ENCODE data around the gene STK39.

Gene STK39

DNA sequence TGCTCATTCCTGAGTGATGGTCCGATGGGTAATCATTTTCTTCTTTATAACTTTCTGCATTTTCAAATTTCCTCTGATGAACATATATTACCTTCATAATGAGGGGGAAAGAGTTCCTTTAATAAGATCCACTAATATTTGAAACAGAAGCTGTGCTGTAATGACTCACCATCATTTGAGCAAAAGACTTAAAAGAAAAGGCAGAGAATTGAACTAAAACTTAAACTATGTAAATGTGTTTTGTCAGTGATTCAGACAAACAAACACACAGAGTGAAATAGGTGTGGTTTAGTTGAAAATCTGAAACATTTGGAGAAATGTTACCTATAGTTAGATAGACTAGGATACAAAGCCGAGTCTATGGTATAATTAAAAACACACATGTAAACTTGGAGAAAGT, 209.6 kb downstream of the STK39 start:
- DNase-seq = no peak

DNA sequence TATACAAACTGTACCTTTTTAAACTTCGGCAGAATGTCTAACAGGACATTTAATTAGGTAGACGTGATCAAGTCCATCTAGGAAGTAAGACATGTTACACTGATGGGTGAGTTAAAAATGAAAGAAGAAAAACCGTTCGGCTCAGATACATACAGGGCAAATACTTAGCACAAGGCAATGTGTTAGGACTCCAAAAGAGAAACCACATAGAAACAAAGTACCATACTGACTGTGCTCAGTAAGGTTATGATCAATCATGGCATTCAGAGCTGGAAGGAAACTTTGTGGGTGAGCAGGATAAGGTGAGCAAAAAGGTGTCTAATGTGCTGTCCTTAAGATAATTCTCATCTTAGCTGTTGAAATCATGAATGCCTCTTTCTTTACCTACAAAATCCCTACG, 211.9 kb downstream of the STK39 start:
- DNase-seq = no peak

DNA sequence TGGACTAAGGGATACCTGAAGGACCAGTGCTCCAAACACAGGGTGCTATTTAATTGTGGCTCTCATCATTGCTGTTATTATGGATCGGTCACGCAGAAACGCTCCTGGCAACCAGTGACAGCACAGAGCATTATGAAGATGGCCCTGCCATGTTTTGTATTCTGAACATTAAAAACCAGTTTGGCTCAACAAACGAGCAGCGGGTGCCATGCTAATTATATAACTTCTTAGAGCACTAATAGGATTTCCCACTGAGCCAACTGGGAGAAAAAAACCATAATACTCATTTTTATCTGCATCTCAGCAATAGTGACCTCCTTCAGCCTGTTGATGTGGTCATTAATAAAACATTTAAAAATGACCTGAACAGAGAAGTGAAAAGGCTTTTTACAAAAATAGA, 212.8 kb downstream of the STK39 start:
- no peak for DNase-seq

DNA sequence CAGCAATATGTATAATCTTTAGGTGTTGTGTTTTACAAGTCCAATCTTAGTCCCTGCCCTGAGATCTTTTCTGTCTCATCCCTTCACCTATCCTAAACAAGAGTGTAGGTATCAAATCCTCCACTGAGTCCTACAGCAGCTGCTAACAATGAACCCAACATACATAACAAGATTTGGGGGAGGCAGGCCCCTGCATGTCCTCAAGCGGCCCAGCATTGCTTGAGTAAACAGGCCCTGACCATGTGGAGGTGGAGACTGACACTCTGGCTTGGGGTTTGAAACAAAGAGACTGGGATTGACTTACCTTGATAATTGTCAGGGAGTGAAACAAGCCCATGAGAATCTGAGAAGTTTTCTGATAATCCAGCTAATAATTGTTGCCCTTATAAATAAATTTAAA, 213.4 kb downstream of the STK39 start:
- DNase-seq = no peak

DNA sequence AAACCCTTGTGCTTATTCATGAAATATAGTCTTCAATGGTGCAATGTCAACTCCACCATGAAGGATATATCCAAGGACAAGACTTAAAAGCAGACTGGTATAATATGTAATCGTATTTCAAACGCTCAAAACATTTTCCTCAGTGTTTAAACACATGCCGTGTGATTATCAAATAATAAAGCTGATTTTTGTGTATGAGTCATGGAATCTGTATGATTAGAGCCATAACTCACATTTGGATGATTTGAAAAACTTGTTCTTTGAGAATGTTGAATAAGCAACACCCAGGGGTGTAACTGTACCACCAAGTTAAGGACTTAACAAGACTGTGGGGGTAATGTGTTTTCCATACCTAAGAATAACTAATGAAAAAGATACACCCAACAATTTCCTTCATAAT, 215.3 kb downstream of the STK39 start:
- no peak for DNase-seq

DNA sequence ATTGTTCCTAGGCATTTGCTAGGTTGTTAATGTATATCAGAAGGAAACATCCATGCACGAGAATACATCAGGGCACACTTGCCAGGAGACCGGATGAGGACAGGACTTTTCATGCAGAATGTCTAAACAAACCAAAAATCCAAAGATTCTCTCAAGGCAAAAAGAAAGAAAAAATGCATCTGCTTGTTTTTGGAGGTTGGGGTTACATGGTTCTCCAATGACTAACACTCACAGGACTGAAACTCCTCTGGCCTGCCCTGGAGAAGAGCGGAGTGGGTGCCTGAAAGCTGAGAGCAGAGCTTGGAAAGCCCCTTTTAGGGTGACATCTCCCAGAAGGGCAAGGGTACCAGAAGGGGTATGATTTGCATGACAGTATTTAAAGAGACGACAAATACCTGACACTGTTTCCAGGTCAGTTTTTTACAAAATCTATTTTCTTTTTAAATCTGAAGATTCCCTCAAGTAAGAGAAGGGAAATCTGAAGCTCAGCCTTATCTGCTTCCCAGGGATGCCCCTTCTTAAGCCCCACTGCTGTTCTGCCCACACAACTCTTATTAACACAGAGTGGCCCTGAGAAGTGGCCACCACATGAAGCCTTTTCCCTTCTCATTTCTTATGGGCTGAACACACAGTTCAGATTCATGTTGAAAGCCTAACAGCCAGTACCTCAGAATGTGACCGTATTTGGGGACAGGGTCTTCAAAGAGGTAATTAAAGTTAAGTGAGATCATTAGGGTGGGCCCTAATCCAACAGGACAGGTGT, 216.4 kb downstream of the STK39 start:
- no peak for DNase-seq

DNA sequence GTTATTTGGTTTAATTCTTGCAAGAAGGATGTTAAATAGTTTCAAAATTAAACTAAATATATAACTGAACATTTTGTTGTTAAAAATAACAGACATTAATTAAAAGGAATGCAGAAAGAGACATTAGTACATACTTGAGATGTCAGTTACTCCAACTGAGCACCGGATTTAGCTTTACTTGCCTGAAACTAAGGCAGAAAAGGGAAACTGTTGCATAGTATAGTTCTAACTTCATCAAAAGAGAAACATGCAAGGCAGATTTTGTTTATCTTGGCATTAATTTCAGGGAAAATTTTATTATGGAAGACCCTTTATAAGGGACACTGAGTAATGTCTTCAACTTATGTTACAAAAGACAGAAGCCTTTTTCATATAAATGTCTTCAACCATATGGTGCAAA, 218.3 kb downstream of the STK39 start:
- no peak for DNase-seq

DNA sequence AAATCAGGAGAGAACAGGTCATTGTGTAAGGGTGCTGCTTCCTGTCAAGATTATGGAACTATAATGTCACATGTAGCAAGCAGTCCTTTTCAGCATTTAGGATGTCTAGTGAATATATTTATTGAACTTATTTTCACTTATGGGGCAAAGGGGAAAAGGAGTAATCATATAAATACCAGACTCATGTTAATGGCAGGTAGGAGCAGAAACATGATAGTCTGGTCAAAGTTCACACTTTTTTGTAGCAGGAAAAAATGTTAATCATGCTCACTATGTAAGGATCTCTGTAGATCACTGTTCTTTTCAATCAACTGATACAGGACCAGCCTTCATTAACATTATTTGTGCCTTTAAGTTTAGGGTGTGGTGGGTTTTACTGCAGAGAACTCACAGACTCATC, 219.0 kb downstream of the STK39 start:
- no peak for DNase-seq

DNA sequence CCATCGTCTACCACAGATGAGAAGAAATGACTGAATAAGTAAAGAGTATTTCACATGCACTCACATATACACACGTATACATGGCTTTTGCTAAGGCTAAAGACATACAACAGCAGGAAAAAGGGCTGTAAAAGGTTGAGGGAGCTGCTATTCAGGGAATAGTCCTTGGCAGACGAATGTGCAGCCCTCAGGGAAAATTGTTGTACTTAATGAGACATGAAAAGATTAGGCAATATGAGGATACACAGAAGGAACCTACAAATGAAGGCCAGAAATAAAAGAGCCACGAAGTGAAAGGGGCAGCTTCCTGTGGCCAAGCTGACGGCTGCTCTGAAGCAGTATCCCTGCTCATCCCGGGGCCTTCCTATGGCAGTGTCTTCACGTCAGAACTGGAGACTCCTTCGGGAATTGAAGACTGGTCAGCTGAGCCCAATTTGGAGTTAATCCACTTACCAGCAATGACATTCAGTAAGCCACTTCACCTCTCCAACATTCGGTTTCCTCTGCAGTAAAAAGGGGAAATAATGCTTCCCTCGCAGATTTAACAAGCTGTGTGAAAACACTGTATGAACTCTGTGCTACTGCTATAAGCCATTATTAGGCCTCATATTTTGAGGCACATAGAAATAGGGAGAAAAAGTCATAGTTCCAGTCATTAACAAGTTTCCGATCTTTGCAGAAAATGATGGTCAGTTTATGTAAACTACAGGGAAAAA, 221.8 kb downstream of the STK39 start:
- DNase-seq = no peak

DNA sequence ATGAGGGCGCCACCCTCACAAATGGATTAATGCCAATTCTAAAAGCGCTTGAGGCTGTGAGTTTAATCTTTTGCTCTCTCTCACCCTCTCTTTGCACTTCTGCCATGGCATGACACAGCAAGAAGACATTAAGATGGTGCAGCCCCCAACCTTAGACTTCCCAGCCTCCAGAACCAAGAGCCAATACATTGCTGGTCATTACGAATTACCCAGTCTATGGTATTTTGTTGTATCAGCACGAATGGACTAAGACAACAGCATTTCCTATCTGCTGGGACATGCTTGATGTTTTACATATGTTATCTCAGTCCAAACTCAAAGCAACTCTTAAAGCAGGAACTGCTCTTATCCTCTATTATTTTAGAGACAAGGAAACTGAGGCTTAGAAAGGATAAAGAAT, 222.9 kb downstream of the STK39 start:
- no peak for DNase-seq

DNA sequence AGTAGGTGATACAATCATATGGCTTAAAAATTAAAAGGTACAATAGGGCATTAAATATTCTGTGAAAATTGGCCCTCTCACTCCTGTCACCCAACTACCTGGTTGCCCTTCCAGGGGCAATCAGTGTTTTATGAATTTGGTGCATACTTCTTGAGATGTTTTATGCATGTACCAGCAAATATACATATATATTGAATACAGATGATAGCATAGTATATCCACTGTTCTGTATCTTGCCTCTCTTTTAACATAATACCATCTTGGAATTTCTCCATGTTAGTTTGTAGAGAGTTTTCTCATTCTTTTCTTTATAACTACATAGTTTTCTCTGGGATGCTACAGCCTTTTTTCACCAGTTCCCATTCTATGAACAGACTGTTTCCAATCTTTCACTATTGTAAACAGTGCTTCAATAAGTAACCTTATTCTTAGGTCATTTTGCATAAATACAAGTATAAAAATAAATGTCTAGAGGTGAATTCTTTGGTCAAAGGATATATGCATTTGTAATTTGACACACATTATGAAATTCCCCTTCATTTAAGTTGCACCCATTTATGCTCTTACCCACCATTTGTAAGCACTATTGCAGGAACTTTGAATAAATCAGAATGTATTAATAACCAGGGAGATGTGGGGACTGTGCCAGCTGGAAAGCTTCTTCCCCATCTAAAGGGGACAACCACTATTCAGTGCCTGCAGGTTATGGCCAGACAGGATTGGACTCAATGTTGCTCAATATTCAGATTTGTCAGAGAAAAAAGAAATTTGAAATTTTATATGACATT, 225.4 kb downstream of the STK39 start:
- no peak for DNase-seq

DNA sequence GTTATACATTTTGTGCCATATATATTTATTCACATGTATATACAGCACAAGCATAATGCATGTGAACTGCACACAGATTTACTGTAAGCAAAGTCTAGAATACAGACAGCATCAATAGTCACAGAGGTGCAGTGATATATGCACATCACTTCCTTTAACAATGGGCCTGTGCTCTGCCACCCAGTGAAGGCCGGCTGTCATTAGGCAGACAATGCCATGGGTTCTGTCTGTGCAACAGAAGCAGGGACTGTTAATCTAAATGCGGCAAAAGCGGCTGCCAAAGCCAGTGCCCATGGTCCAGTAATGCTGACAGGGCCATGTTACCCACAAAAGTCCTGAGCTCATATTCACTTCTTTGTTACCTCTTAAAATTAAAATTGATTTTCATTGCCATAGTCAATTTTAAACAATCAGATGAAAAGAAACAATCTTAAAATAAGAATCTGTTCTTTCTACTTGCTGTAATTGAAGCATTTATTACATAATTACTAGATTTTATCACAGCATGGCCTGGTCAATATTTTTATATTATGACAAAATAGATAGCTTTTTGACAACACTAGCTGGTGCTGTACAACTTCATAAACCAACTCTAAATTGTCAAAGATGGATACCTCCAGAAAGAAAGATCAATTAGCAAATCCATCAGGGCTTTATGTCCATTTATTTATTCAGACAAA, 232.0 kb downstream of the STK39 start:
- DNase-seq = no peak

DNA sequence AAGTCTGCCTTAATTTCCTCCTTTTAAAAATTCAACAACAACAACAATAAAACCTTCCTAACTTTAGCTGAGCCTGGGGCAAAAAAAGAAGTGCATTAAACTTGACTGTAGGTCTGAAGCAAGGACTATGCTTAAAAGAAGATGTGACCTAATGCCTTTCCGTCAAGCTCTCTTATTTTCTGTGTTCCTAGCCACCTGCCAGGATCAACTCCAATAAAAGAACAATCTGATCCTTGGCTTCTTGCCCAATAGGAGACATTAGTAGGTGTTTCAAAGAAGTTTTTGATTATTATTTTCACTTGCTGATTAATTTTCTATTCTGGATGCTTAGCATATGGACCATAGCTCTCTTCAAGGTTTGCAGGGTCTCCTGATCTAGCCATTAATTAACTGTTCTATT, 237.5 kb downstream of the STK39 start:
- no peak for DNase-seq

DNA sequence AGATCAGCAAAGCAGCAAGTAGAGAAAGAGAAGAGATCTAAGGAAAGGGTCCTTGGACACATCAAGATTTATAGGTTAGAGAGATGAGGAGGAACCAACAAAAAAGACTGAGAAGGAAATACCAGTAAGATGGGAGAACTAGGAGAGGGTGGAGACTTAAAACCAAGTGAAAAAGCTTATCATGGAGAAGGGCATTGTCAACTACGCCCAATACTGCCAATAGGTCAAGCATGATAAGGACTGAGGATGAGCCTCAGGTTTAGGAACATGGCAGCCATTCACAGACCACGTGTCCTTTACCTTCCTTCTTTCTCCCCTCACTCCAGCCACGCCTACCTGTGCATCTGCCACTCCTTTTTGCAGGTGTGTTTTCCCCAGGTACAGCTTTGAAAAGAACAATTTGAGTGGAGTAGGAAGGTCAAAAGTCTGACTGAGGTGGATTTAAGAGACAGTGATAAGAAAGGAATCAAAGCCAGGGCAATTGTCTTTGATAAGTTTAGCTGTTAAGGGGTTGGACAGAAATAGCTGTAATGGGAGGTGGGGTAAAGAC, 238.7 kb downstream of the STK39 start:
- DNase-seq = no peak

DNA sequence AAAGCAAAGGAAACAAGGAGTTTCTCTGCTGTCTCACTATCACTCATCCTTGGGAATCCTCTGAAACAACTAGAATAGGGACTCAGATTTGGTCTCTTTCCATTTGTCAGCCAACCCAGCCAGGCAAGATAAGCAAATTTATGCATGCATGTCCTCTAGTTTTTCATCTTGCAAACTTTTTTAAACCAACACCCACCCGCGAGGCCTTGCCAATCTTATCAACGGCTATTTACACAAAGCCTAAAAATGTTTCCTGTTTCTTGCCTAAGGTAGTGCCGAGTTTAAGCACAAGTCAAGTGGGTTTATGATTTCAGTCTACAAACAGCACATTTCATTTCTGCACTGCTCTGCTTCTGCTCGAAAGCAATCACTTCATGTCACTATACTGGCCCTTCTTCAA, 240.9 kb downstream of the STK39 start:
- no peak for DNase-seq

DNA sequence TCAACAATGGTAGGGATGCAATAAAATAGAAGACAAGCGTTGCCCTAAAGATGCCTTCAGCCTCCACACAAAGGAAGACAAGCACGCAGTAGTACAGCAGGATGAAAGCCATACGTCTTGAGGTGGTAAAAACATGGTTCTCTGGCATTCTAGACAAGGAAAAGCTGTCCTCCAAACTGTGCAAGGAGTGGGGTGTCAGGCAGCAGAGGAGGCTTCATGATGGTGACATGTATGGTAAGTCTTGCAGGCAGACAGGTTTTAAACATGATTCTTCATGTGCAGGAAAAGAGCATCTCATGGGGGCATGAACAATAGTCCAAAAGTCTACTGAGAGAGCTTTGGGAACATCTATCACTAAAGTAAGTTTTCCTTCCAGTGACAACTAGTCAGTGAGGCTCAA, 241.8 kb downstream of the STK39 start:
- no peak for DNase-seq

DNA sequence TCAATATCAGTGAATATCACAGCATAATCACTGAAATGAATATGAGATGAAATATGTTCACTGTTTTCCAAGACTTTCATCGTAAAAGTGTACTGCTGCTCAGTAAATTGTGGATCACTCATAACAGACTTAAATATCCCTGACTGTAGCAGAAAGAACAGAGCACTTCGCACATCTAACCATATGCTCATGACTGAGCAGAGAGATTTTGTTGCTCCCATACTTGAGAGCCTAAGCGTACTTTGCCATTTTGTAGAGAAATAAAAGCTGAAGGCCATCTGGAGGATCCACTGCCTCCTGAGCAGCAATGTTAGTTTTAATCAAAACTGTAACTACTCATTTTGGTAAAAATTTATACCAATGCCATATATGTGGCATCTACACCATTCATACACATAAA, 243.5 kb downstream of the STK39 start:
- DNase-seq = no peak

DNA sequence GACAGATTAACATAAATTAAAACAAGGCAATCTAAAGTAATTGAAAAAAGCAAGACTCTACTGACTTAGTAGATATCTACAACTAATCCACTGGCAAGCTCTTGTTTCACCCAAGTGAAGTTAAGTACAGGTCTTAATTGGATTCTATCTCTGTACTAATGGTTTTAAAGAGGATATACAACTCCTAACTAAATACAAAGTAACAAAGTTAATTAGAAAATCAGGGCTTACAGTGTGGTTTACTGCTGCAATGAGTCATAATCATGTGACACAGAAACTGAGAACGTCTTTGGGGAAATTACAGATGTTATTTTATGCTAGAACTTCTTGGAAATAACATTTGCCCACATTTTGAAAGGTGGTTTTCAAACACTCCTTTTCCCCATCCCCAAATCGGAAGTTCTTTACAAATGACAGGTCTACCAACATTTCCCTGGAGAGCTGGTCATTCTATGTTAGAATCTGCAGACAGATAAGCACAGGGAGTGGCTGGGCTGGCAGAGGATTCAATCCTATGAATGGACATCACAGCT, 245.3 kb downstream of the STK39 start:
- DNase-seq = no peak

DNA sequence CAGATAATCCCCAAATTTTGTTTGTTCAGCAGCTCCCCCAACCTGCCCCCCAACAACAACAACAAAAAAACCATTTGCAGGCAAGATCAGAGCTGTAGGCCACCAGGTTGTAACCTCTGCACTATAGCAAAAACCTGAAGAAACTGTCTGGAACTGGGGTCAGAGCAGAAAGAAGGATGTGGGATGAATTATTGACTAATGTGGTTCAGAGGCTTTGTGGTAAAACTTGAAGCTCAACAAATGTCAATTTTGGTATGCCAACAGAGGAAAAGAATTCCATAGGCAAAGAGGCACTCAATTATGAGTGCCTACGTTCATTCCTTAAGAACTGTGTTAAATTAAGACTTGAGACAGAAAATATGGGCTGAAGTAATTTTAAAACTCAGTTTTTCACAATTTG, 255.1 kb downstream of the STK39 start:
- DNase-seq = no peak

DNA sequence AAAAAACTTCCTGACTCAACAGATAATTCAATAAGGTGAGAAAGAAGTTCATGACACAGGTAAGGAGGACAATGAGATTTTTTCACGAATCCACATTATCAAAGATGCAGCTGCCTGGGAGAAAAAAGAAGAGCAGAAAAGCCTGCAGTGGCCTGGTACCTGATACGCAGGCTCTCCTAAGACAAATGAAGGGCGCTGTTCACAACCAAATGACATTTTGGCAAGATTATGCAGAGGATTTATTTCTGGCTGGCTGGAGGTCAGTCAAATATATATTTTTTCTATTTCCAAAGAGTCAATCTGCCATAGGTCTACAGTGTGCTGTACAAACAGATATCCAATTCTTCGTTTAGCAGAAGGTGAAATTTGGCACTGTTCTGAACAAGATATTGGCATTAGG, 257.3 kb downstream of the STK39 start:
- DNase-seq = no peak

DNA sequence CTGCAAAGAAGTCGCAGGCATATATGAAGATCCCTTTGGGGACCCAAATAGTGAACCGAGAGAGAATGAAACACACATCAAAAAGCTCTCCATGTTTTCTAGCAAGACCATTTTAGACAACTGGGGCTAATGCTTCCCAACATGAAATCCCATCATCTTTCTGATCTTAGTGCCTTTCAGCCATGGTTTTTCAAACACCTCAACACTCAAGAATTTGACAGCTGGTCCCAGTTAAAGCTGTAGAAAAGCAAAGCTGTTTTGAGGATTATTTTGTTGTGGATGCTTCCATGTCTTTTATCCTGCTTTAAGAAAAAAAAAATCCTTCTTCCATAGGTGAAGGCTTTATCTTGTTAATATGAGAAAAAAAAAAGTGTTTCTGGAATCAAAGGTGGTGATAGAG, 259.1 kb downstream of the STK39 start:
- DNase-seq = no peak

DNA sequence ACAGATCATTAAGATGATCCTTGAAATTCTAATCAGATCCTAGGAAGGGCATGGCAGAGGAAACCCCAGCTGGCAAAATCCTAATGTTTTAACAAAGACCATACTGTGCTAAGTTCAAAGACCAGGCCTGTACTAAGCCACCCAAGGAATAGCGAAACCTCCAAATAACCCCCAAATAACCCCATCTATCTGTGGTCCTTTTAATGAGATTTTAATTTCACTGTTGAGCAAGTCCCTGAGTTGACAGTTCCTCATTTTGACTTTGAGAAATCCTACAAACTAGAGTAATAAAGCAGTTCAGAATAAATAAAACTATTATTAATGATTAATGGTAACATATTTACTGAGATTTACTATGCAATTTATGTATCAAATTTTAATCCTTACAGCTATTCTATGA, 259.8 kb downstream of the STK39 start:
- no peak for DNase-seq

DNA sequence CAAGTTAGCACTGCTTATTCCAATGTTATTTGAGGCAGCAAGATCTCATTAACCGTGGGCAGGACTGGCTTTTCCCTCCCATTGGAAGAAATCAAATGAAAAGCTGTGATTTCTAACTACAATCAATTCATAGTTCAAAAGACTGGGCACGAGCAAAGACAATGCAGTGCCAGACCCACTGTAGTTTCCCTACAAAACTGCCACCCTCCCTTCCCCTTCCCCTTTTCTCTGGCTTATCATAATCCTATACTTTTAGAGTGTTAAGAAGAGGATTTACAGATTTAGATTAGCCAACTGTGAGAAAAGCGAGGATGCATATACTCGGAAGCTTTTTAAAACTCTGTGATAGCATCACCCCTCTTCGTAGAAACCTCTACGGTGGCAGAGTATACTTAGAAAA, 260.4 kb downstream of the STK39 start:
- DNase-seq = no peak
